ENCODE data around the gene SEMA3B. TPM values are rescaled to one million over a fixed set of nuclear protein-coding genes. Genes with fewer than 3 reads are reported as not detected.

The SEMA3B gene
- total and polyA plus RNA-seq, 2 of the 4 experiments (the other 2 are of a cell fraction) = 4.3 to 29.3 TPM

GRCh38 chr3:50316657-50317242 is 47.8 kb downstream of the SEMA3B start:
- Histone ChIP-seq H4K5ac (ENCODE audit: low read depth, low read length) (no peak overlapping the region), H2BK15ac (ENCODE audit: low read depth, low read length) (no peak overlapping the region), H4K91ac (ENCODE audit: insufficient read depth, low read depth, low read length) (no peak overlapping the region), H3K9me3 (ENCODE audit: control insufficient read depth, insufficient read depth, low read length) (no peaks in the 10 kb centered on the region), H3K56ac (ENCODE audit: extremely low read depth, insufficient read depth, low read length) (no peak overlapping the region), H3K18ac (ENCODE audit: low read depth, low read length) (no peak overlapping the region), H2AK9ac (replicated peaks; ENCODE audit: low read depth, low read length, poor library complexity) (peak overlapping the region; percentile 68), H2AFZ (replicated peaks; ENCODE audit: low read length, poor library complexity) (no peak overlapping the region), H3K9me1 (ENCODE audit: insufficient read depth, low read length) (peaks cover 23% of the 10 kb centered on the region), H3K79me1 (ENCODE audit: low read depth in 1 of 2, low read length in 2 of 2) (peaks cover 29 to 51% of the 10 kb centered on the region in 2 experiments), H2BK120ac (ENCODE audit: low read depth, low read length) (no peak overlapping the region), H3K27ac (ENCODE audit: insufficient read depth, low read length) (no peak overlapping the region), H3K27me3 (ENCODE audit: control insufficient read depth, insufficient read depth, low read length) (no peaks in the 10 kb centered on the region), H3K4me1 (ENCODE audit: control insufficient read depth, insufficient read depth, low read length) (peaks cover 16% of the 10 kb centered on the region), H3K9ac (ENCODE audit: low read depth, low read length) (no peak overlapping the region), H2AK5ac (ENCODE audit: low read depth, low read length) (no peak overlapping the region), H3K14ac (replicated peaks; ENCODE audit: low read depth, low read length) (no peak overlapping the region), H3K4me2 (ENCODE audit: low read depth, low read length) (no peak overlapping the region), H3K36me3 (ENCODE audit: control insufficient read depth, insufficient read depth, low read length) (peaks cover 38% of the 10 kb centered on the region), H3K23ac (ENCODE audit: low read depth, low read length) (no peak overlapping the region), H4K8ac (ENCODE audit: low read depth in 2 of 2, low read length in 2 of 2) (no peak overlapping the region), H2BK5ac (ENCODE audit: low read depth, low read length, poor library complexity, severe bottlenecking) (no peak overlapping the region), H3K4ac (ENCODE audit: low read depth, low read length) (no peak overlapping the region; the same call in 1 of the 2 replicates), H3K4me3 (ENCODE audit: insufficient read depth, low read depth, low read length) (no peak overlapping the region), H4K20me1 (ENCODE audit: insufficient read depth, low read length) (0 out of 2 replicates have a peak, but pooled peaks cover 18% of the 10 kb centered on the region), H2BK20ac (ENCODE audit: low read depth, low read length) (no peak overlapping the region)
- ChIA-PET CTCF (no interaction called here), POLR2A (ENCODE audit: unreplicated experiment) (no interaction called here)
- DNase-seq (peak; percentile 28), ATAC-seq (ENCODE audit: low read depth) (no peak)
- BruUV-seq (replicated peaks) = no TSS peak
- no CpG with 5 or more reads among the region's 9 CpGs for WGBS, 2 experiments (ENCODE audit: extremely low coverage in 2 of 2, insufficient read length in 1 of 2)
- intact Hi-C loops (cut with micrococcal nuclease) (no loop called here), in situ Hi-C loops (cut with MboI; ENCODE audit: low sequenced_read_pairs) (no loop called here), dilution Hi-C loops (cut with HindIII; ENCODE audit: low sequenced_read_pairs, unreplicated experiment) (no loop called here)
- no peak for TF ChIP-seq MAFK (IDR thresholded peaks at IDR 0.05; ENCODE audit: low read depth, low read length)
- TF ChIP-seq SMC3 (IDR thresholded peaks at IDR 0.05; ENCODE audit: low read depth, low read length) = no peak
- no peak for TF ChIP-seq RCOR1 (IDR thresholded peaks at IDR 0.05; ENCODE audit: insufficient replicate concordance, low read length)
- TF ChIP-seq RFX5 (IDR thresholded peaks at IDR 0.05; ENCODE audit: low read depth, low read length) = no peak
- TF ChIP-seq RAD21 (IDR thresholded peaks at IDR 0.05; ENCODE audit: low read length) = no peak
- TF ChIP-seq USF2 (IDR thresholded peaks at IDR 0.05; ENCODE audit: low read depth, low read length) = no peak
- 0 out of 2 replicates have a peak, but pooled peaks have one; percentile 5 for TF ChIP-seq FOS (IDR thresholded peaks at IDR 0.05; ENCODE audit: low read depth, low read length)
- no peak for TF ChIP-seq MAZ (IDR thresholded peaks at IDR 0.05; ENCODE audit: borderline replicate concordance, low read depth, low read length)
